ENCODE measurements around the gene MTRR.

- TF ChIP-seq CTCF (IDR thresholded peaks at IDR 0.05; ENCODE audit: low read depth, low read length): no peak
- TF ChIP-seq EZH2phosphoT487 (IDR thresholded peaks at IDR 0.05; ENCODE audit: low read depth): no peak
These were observed 17.2 kb upstream of the MTRR start for GRCh38 chr5:7851617-7852289.

All from OCI-LY3 (cell line).